GM19397 (cell line): ENCODE measurements around the gene NEDD8.

Experiments used
- ATAC-seq: cut with Tn5 transposase; IDR thresholded peaks from one replicate; pipeline ENCODE4 v1.9.1; 2021; ENCODE audit warnings: mild to moderate bottlenecking, moderate library complexity; ENCODE audit not compliant: unreplicated experiment

Gene NEDD8

DNA sequence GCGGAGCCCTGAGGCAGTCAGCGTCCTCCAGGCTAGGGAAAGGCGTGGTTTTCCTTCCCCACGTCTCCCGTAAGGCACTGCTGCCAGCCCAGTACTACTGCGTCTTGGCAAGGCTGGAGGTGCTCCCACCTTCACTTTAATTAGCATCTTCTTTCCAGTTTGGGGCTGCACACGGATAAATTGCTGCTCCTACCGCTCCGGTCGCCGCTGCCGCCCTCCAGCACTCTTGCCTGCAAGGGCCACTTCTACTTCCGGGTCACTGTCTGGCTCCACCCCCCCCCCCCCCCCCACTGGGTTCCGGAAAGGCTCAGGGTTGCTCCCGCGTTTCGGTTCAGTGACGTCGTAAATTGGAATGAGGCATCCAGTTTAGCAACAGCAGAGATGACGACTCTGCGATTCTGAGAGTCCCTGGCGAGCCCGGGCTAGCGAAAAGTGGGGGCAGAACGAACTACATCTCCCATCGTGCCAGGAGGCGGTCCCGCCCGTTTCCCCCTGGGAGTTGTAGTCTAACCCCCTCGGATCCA, at the start of gene NEDD8:
Gene NEDD8, minus strand, starts transcription at position 247 of the 524 bp plus-strand sequence. Its CDS starts 100 bp downstream, at position 147.
- ATAC-seq: peak; percentile 71

DNA sequence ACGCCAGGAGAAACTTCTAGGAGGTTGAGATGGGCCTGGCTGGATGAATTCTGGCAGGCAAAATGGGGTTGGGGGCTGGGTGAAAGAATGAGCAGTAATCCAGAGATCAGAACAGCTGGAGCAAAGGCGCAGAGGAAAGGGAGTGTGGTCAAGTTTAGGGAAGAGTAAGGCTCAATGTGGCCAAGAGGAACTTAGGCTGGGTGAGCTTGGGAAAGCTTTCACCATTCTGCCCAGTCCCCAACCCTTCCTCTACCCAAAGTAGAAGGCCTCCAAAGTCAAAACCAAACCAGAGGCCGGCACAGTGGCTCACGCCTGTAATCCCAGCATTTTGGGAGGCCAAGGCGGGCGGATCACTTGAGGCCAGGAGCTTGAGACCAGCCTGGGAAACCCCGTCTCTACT, 49.5 kb upstream of the NEDD8 start:
- no peak for ATAC-seq

DNA sequence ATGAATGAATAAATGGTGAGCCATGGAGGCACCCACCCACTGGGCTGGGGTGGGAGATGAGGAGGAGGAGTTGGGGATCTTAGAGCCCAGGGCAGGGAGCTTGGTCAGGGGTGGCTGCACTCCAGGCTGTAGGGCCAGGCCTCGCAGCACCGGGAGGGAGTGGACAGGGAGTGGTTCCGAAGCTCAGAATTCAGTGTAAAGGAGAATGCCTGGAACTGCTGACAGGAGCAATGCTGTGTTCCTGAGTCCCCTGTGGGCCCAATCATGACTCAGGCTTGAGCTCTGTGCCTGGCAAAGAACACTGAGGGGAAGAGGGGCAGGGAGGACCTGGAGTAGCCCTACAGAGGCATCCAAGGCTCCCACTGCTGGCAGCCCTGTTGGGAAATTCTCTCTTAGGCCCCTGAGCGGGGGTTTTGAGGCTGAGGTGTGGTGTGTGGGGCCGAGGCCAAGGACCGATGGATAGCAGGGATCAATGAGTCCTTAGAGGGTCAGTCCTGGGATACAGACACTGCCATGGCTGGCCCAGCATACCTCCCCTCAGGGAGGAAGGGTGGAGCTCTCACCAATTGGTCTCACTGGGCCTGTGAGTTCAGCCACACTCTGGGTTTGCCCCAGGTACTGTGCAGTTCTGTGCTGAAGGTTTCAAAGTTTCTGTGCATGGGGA, 48.8 kb upstream of the NEDD8 start:
- ATAC-seq: no peak

DNA sequence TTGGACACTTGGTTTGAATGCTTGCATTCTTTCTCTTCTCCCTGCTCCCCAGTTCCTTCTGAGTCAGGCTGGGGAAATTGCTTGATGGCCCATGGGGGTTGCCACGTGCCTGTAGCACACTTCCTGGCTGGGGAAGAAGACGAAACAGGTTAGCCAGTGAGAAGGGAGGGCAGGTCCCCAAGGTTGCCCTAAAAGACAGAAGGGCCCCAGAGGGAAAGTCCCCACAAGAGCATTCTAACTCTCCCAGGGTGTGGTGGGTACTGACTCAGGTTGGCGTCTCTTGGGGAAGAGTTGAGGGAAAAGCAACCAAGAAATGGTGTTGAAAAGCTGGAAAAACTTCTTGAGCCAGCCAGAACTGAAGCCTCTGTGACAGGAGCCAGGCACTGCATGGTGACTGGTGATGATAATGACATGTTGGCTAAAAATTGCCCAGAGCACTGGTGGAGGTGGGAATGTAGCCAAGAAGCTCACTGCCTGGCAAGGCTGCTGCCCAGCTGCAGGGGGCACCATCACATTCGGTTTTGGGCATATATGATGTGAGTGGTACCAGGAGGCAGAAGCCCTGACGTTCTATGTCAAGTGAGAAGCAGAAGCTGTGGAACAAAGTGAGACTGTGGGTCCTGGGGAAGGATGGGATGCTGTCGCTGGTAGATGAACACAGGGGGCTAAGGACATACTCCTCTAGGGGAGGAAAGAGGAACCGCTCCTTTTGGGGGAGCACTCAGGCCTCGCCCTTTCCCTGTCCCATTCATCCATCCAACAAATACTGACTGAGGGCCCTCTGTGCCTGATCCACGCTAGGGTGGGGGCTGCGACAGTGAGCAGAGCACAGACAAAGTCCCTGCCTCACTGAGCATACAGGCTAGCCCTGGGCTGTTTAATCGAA, 47.4 kb upstream of the NEDD8 start:
- ATAC-seq: peak; percentile 64

DNA sequence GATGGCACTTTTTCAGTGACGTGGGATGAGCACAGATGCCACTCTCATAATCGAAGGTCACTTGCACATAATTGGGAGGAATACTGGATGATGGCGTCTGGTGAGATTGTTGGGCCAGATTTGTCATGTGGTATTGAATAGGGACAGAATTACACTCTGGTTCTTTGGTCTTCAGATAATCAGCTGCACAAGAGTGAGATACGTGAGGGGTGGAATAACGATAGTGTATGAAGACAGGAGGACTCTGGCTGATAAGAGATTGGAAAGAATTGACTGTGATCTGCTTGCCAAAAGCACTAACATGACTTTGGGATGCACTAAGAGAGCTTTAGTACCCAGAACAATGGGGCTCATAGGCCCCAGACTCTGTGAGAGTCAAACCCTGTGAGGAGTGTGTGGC, 46.3 kb upstream of the NEDD8 start:
- no peak for ATAC-seq

DNA sequence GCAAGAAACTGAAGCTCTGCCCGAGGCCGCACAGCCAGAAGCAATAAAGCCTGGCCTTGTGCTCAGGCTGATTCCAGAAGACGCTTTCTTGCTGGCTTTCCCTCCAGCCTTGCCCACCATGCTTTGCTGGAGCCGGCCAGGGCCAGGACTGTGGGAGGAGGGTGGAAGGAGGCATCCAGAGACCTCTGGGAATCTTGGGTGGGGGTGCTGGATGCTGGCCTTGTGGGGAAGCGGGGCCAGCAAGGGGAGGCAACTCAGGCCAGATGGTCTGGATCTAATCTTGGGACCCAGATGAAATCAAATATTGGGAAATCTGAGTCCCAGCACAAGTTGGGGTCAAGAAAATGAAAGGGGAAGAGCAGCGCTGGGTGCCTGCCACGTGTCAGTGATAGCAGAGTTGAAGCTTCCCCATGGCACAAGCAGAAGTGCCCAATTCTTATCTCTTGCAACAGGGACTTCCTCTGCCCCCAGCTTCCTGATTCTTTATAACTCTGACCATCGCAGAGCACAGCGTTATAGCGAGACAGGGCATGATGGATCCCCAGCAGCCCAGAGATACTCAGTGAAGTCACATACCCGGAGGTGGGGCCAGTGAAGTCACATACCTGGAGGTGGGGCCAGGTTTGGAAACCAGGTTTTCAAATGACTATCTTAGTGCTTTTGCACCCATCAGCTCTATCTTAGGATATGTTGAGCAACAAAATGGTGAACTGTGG, 45.6 kb upstream of the NEDD8 start:
- no peak for ATAC-seq

DNA sequence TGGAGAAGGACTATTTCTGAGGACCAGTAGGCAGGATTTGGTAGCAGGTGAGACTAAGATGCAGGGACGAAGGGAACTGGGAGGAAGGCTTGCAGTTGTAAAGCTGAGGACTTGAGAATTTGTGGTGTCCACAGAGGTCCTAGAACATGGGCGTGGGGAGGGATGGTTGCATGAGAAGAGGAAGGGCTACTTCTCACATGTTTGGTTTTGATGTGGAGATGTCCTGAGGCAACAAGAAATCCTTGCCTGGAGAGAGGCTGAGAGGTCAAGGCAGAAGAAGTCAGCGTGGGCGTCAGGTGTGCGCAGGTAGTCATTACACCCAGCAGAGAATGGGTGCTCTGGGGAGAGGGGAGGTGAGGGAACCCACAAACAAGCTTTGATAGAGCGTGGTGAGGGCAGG, 44.9 kb upstream of the NEDD8 start:
- ATAC-seq: no peak

DNA sequence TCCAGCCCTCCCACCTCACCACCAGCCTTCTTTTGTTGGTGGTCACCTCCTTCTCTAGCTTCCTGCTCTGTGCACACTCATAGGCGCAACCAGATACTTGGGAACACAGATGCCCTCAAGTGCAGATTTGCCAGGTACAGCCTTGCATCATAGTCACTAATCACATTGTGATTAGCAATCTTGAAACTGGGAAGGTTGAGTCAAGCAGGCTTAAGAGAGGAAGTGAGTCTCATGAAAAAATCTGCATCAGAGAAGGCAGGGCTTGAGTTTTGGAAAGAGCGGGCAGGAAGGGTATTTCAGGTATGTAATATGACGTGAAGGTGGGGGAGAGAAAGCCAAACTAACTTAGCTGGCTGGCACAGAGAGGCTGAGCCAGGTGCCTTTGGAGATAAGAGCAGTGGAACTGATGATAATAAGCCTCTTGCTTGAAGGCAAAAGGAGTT, 42.0 kb upstream of the NEDD8 start:
- ATAC-seq: peak; percentile 27

DNA sequence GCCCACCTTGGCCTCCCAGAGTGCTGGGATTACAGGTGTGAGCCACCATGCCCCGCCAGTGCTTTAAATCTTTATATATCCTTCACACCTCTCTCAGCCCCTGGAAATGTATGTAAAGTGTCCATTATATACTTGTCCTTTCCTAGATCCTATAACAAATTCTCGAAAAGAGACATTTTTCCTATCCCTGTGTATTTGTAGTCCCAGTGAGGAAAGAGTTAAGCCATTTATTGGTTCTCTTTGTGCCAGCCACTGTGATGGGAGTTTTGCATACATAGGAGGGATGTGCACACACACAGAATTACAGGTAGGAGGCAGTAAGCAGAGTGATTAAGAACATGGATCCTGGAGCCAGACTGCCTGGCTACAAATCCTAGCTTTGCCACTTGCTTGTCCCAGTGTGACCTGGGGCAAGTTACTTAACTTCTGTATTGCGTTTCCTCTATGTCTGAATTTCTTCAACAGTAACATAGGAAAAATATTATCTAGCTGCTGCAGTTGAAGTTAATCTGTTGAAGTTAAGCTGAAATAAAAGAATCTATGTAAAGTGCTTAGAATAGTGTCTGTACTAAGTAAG, 41.3 kb upstream of the NEDD8 start:
- no peak for ATAC-seq

DNA sequence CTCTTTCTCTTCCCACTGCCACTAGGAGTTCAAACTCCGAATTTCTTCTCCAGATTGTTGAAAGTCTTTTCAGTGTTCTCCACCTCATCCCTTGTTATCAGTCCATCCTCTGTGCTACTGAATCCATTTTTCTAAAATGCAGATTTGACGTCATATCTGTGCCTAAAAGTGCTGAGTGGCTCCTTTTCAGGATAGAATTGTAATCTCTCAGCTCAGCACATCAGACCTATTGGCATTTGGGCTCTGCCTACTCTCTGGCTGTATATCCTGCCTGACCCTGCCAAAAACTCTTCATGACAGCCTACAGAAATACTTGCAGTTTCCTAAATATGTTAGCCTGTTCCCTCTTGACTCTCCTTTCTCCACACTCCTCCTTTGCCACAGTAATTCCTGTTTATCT, 40.3 kb upstream of the NEDD8 start:
- no peak for ATAC-seq

DNA sequence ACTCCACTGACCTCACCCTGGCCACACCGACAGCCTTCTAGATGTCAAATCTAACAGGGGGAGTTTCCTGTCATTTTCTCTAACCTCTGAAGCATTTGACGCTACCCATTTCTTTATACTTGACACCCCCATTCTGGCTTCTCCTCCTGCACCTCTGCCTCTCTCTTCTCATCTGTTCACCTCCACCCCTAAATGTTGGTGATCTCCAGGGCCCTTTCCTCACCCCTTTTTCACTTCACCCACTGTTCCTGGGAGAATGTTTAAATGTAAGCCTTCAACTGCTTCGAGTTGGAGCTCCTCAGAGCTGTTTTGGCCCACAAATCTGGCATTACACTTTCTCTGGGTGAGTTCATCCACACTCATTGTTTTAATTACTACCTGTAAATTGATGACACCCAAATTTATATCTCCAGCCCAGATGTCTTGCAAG, 39.7 kb upstream of the NEDD8 start:
- ATAC-seq: no peak

DNA sequence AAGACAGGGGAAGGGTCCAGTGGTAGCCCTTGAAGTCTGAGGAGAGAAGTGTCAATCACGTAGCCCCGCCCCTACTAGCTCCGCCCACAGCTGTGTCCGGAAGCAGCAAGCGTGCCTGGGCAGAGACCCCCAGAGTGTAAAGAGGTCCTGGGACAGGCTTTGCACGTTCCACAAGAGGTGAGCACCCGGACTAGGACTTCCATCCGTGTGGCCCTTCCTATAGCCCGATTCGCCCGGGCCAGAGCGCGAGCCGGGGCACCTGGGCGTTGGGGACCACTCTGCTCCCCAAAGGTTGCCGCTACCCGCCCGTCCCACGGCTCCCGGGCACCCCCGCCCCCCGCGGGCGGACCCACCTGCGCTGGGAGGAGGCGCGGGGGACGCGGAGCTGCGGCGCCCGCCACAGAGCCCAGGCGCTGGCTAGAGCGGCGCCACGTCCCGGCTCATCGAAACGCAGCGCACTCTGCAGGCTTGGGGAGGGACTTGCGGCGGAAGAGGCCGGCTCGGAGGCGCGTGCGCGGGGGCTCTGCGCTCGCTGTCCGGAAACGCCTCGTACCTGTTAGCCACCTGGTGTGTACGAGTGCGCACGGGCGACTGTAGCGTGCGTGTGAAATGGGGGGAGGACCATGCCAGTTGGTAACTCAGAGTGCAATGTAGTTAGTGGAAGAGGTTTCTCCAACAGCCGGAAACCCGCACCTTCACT, 39.1 kb upstream of the NEDD8 start, which contains the start of gene RABGGTA:
Gene RABGGTA, minus strand, starts transcription at position 464 of the 700 bp plus-strand sequence. CDS start 482 bp downstream, outside the sequence.
- peak; percentile 89 for ATAC-seq

DNA sequence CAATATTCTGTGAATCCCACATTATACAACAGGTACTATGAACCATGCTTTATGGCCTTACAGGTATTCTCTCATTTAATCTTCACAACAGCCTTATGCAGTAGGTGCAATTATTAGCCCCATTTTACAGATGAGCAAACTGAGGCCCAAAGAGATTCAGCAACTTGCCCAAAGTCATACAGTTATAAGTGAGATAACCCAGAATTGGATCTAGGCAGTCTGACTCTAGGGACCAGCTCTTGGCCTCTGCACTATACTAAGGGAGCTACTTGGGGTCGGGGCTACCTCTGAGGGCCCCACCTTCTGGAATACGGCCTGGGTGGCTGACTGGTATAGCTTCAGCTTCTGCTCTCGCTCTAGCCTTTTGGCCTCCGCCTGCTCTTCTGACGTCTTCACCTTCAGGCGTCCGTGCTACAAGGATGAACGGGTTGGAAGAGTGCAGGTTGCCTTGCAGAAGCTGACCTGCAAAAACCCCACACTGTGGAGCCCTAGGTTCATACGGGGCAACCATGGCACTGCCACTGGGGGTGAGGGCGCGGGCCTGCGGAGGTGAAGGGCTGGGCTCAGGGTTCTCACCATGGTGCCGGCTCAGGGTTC, 38.5 kb upstream of the NEDD8 start:
- ATAC-seq: no peak

DNA sequence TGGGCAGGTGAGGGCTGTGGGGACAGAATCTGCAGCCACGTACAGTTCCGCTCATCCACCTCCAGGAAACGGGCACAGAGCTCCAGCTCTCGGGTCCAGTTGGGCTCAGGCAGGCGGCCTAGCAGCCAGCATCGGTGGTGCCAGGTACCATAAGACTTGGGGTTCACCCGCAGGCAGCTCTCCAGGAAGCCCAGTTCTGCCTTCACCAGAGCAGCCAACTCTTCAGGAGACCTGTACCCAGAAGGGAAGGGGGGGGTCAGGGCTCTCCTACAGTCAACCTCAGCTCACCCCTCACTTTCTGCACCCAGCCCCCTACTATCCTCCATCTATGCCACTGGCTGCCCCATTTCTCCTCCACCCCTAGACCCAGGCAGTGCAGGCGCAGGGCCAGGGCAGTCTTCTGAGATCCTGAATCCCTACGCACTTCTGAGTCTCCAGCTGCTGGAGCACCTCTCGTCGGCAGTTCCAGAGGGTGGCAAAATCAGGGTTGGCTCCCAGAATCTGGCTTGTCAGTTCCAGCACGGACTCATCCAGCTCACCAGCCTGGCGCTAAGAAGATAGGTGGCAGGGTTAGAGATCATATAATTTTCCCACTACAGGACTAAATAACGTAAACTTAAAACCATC, 37.9 kb upstream of the NEDD8 start:
- ATAC-seq: no peak

DNA sequence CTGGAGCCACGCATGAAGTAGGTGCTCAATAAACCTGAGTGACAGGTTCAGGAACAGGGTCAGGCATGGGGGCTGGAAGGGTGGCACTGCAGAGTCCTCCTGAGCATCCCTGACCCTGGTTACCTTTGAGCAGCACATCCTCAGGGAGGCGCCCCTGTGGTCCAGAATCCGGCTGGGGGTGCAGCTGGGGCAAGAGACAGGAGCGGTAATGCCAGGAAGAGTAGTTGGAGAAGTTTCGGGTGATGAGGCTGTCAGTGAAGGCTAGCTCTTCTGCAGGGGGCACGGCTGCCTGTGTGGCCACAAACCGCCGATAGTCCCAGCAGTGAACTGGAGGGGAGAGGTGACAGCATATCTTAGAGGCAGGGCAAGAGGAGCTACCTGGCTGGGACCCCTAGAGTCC, 37.2 kb upstream of the NEDD8 start:
- ATAC-seq: no peak

DNA sequence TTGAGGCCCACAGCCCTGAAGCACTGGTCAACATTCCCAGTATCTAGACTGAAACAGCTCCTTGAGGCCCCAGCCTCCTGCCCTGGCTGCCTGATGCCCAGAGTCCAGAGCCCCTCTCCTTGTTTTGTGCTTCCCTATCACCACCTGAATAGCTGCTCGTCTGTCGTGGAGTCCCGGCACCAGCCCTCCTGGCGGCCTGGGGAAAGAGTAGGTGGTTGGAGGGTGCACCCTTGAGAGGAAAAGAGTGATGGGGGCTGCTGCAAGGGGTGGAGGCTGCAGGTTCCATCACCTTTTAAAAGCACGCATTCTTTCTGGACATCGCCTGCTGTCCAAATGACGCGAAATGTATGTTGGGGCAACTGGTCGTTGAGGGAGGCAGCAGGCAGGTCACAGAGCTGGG, 36.1 kb upstream of the NEDD8 start:
- ATAC-seq: no peak

DNA sequence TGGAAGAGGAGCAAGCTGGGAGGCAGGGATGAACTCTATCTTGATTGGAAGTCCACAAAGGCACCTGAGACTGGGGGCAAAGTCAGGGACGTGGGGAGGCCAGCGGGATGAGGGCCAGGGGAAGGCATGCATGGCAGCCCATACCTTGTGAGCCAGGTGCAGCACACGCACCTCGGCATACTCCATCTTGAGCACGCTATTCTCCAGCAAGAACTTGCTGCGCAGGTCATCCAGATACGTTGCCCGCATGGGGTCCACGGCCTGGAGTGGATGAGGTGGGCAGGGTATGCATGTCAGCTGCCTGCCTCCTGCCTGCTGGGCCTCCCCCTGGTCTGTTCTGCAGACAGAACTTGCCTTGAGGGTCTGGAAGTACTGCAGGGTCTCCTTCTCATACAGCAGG, 35.3 kb upstream of the NEDD8 start:
- ATAC-seq: no peak

DNA sequence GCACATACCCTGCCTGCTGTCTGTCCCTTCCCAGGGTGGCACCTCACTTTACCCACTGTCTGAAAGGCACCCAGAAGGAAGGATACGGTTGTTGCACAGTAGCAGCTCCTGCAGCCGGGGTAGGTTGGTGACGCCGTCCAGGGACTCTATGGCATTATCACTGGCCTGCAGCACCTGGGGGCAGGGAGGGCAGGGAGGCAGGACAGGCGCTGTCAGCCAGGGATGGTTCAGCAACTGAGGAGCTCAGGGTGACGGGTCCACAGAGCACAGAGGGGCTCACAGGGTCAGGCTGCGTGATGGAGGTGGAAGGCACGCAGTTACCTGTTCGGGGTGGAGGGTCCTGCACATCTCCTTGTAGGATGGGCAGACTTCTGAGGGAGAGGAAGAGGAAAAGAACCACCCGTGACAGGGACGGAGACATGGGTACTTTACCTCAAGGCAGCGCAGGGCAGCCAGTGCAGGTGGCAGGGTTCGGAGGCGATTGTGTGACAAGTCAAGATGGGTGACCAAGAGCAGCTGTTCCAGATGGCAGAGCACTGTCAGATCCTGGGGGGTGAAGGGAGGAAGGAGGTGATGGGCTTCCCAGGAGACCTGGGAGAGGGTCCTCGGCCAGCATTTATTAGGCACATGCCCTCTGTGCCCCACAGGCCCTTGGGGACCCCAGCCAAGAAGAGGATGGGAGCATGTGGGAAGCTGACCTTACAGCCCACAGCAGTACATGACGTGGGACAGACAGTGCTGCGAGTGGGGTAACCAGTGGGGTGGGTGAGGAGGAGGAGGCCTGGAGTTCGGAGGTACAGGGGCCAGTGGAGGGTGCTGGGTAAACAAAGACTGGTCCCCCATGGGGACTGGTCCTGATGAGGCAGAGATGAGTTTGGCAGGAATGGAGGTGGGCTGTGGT, 34.4 kb upstream of the NEDD8 start:
- ATAC-seq: no peak
